OCI-LY1 (cell line): ENCODE results near the gene TRPM6.

ENCODE experiments used
- H2AFZ ChIP-seq: fragments of 200-600 bp; sonication (generic), shearing (Covaris generic); 2 replicates; pipeline ENCODE4 v1.6.0; 2014; ENCODE audit warnings: antibody characterized with exemption, mild to moderate bottlenecking, low read length
- H3F3A ChIP-seq: fragments of 200-600 bp; sonication (generic), shearing (Covaris generic); 2 replicates; pipeline ENCODE4 v1.6.0; 2014; ENCODE audit warnings: mild to moderate bottlenecking, antibody characterized with exemption, low read length, moderate library complexity; ENCODE audit not compliant: insufficient read depth
- H3K27ac ChIP-seq: fragments of 200-600 bp; sonication (generic); 2 replicates; pipeline ENCODE4 v1.5.1; 2014; ENCODE audit warnings: low read length, mixed run types, mild to moderate bottlenecking, low read depth; ENCODE audit not compliant: poor library complexity, severe bottlenecking
- H3K27me3 ChIP-seq: fragments of 200-600 bp; sonication (generic); 2 replicates; pipeline ENCODE4 v1.6.0; 2014; ENCODE audit warnings: antibody characterized with exemption, mild to moderate bottlenecking, low read length, moderate library complexity; ENCODE audit not compliant: insufficient read depth
- H3K36me3 ChIP-seq: fragments of 200-600 bp; sonication (generic); 2 replicates; pipeline ENCODE4 v1.6.1; 2014; ENCODE audit warnings: mild to moderate bottlenecking, antibody characterized with exemption, low read length, moderate library complexity, mixed read lengths; ENCODE audit not compliant: insufficient read depth
- H3K4me1 ChIP-seq: fragments of 200-600 bp; sonication (generic); 2 replicates; pipeline ENCODE4 v1.5.1; 2014; ENCODE audit warnings: mild to moderate bottlenecking, low read length, moderate library complexity; ENCODE audit not compliant: insufficient read depth, severe bottlenecking
- H3K4me2 ChIP-seq: fragments of 200-600 bp; sonication (generic), shearing (Covaris generic); 2 replicates; pipeline ENCODE4 v1.6.1; 2014; ENCODE audit warnings: low read length
- H3K4me3 ChIP-seq: fragments of 200-600 bp; sonication (generic); 2 replicates; pipeline ENCODE4 v1.5.1; 2014; ENCODE audit warnings: low read length, low read depth, mild to moderate bottlenecking, mixed read lengths; ENCODE audit not compliant: poor library complexity, severe bottlenecking
- H3K79me2 ChIP-seq: fragments of 200-600 bp; shearing (Covaris generic); 2 replicates; pipeline ENCODE4 v1.6.1; 2016; ENCODE audit warnings: mixed run types, low read length, mixed read lengths; ENCODE audit not compliant: insufficient read depth
- H3K9ac ChIP-seq: fragments of 200-600 bp; sonication (generic), shearing (Covaris generic); 2 replicates; pipeline ENCODE4 v1.6.1; 2014; ENCODE audit warnings: mild to moderate bottlenecking, low read length, mixed read lengths
- H3K9me2 ChIP-seq: fragments of 200-600 bp; sonication (generic), shearing (Covaris generic); 2 replicates; pipeline ENCODE4 v1.6.1; 2014; ENCODE audit warnings: low read depth, mild to moderate bottlenecking, low read length, mixed read lengths
- H3K9me3 ChIP-seq: fragments of 200-600 bp; shearing (Covaris generic); 2 replicates; pipeline ENCODE4 v1.6.1; 2014; ENCODE audit warnings: low read length, mixed read lengths
- H4K20me1 ChIP-seq: fragments of 200-600 bp; sonication (generic), shearing (Covaris generic); 2 replicates; pipeline ENCODE4 v1.6.0; 2016; ENCODE audit warnings: mild to moderate bottlenecking, low read length; ENCODE audit not compliant: insufficient read depth
- EZH2 ChIP-seq: fragments of 200-600 bp; sonication (generic), shearing (Covaris generic); IDR thresholded peaks from 2 replicates; pipeline ENCODE4 v1.8.0; 2017; ENCODE audit warnings: borderline replicate concordance, mixed run types, mild to moderate bottlenecking, antibody characterized with exemption, low read length, moderate library complexity, mixed read lengths
- TF ChIP-seq, protein P1 (sequence below): fragments of 200-600 bp; sonication (generic), shearing (Covaris generic); IDR thresholded peaks from 2 replicates; pipeline ENCODE4 v1.5.1; 2017; ENCODE audit warnings: mild to moderate bottlenecking, antibody characterized with exemption, low read length, moderate library complexity, mixed read lengths

TRPM6 gene

DNA sequence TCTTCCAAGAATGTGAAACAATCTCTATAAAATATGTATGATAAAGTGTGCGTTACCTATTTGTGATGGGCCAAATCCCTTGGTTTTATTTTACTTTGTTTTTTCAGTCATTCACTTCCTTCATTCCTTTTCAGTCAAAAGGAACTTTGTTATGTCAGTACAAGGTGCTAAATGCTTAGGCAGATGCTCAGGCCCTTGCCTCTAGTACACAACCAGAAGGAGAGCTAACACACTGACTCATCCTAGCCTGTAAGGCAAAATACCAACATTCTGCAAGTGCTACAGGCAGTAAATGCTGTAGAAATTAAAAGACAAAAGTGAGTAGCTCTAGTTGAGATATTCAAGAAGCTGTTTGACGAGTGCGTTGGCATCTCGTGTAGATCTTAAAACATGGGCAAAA, 49.4 kb downstream of the TRPM6 start:
- Histone ChIP-seq H4K20me1 (no peaks in the 10 kb centered on the region), H3K27me3 (no peaks in the 10 kb centered on the region), H3K4me1 (no peaks in the 10 kb centered on the region), H3K4me2 (no peak overlapping the region), H3K9me3 (no peaks in the 10 kb centered on the region), H3K9me2 (no peaks in the 10 kb centered on the region), H3K9ac (no peak overlapping the region), H3K4me3 (no peak overlapping the region), H3K27ac (no peak overlapping the region), H3K36me3 (no peaks in the 10 kb centered on the region), H2AFZ (no peak overlapping the region), H3F3A (no peaks in the 10 kb centered on the region), H3K79me2 (no peaks in the 10 kb centered on the region)
- no peak for TF ChIP-seq EZH2
- TF ChIP-seq, protein P1, sequence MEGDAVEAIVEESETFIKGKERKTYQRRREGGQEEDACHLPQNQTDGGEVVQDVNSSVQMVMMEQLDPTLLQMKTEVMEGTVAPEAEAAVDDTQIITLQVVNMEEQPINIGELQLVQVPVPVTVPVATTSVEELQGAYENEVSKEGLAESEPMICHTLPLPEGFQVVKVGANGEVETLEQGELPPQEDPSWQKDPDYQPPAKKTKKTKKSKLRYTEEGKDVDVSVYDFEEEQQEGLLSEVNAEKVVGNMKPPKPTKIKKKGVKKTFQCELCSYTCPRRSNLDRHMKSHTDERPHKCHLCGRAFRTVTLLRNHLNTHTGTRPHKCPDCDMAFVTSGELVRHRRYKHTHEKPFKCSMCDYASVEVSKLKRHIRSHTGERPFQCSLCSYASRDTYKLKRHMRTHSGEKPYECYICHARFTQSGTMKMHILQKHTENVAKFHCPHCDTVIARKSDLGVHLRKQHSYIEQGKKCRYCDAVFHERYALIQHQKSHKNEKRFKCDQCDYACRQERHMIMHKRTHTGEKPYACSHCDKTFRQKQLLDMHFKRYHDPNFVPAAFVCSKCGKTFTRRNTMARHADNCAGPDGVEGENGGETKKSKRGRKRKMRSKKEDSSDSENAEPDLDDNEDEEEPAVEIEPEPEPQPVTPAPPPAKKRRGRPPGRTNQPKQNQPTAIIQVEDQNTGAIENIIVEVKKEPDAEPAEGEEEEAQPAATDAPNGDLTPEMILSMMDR = no peak

GRCh38 chr9:74824654-74825053, 63.1 kb downstream of the TRPM6 start:
- no peak overlapping the region for H3K4me3 ChIP-seq
- no peak overlapping the region for H2AFZ ChIP-seq
- no peak overlapping the region for H3K9ac ChIP-seq
- no peak overlapping the region for H3K27ac ChIP-seq
- H3K4me2 ChIP-seq = no peak overlapping the region
- H3K4me1 ChIP-seq = no peaks in the 10 kb centered on the region
- H3K9me3 ChIP-seq = no peaks in the 10 kb centered on the region
- H3K79me2 ChIP-seq = no peaks in the 10 kb centered on the region
- H4K20me1 ChIP-seq = no peaks in the 10 kb centered on the region
- no peaks in the 10 kb centered on the region for H3K36me3 ChIP-seq
- no peaks in the 10 kb centered on the region for H3K27me3 ChIP-seq
- H3F3A ChIP-seq = no peaks in the 10 kb centered on the region
- TF ChIP-seq, protein P1 = no peak
- no peak for TF ChIP-seq EZH2
- no peaks in the 10 kb centered on the region for H3K9me2 ChIP-seq

- Histone ChIP-seq H3K4me1 (no peaks in the 10 kb centered on the region), H3F3A (no peaks in the 10 kb centered on the region), H3K9me2 (no peaks in the 10 kb centered on the region), H3K36me3 (no peaks in the 10 kb centered on the region), H3K27ac (no peak overlapping the region), H3K9me3 (no peaks in the 10 kb centered on the region), H3K4me2 (no peak overlapping the region), H3K79me2 (no peaks in the 10 kb centered on the region), H3K9ac (no peak overlapping the region), H3K27me3 (no peaks in the 10 kb centered on the region), H3K4me3 (no peak overlapping the region), H2AFZ (no peak overlapping the region), H4K20me1 (no peaks in the 10 kb centered on the region)
- TF ChIP-seq EZH2 = no peak
- TF ChIP-seq, protein P1 = no peak
Measured at GRCh38 chr9:74821636-74822035, 66.1 kb downstream of the TRPM6 start.
